H1 (cell line): ENCODE measurements around the gene ATE1. TPM values are rescaled to one million over a fixed set of nuclear protein-coding genes. Genes with fewer than 3 reads are reported as not detected.
"Not testable (repeated sequence)": the region's sequence is repeated elsewhere in the genome, so short reads cannot be mapped to it uniquely, and the experiment has no call there.

ENCODE experiments used
- CTCF ChIA-PET: fragments of 300-600 bp; sonication (Branson Sonifier 250); formaldehyde crosslinking; loops from one replicate; lab custom pipeline; 2021; ENCODE audit not compliant: partially characterized antibody; lab: Charles Lee
- POLR2A ChIA-PET: fragments of 300-600 bp; sonication (Branson Sonifier 250); formaldehyde crosslinking; loops from one replicate; lab custom pipeline; 2021; ENCODE audit warnings: inconsistent platforms; ENCODE audit not compliant: partially characterized antibody; lab: Charles Lee
- DNase-seq, 2 experiments: peaks; one replicate each; pipeline versions ENCODE4 v3.0.0 to v3.0.0-alpha.2; 2010 to 2022; ENCODE audit warnings: low spot score in 2 of 2, low read depth in 1 of 2, mixed read lengths in 1 of 2
- FAIRE-seq: peaks from 2 replicates; lab custom pipeline; 2011; peaks lifted over from hg19 to GRCh38; lab: Jason Lieb, UNC
- H2AFZ ChIP-seq: 2 replicates; pipeline ENCODE4 v1.8.1; 2012; ENCODE audit warnings: low read length, inconsistent platforms
- H2AK5ac ChIP-seq: 2 replicates; pipeline ENCODE4 v1.6.1; 2013; ENCODE audit warnings: low read depth, low read length
- H2BK120ac ChIP-seq: replicated peaks from 2 replicates; pipeline ENCODE3; 2013; ENCODE audit warnings: low read depth, low read length, inconsistent platforms
- H2BK12ac ChIP-seq: 2 replicates; pipeline ENCODE4 v1.6.1; 2013; ENCODE audit warnings: low read depth, low read length
- H2BK15ac ChIP-seq: 2 replicates; pipeline ENCODE4 v1.6.1; 2013; ENCODE audit warnings: low read length
- H2BK20ac ChIP-seq: 2 replicates; pipeline ENCODE4 v1.6.1; 2013; ENCODE audit warnings: low read length
- H2BK5ac ChIP-seq: 2 replicates; pipeline ENCODE4 v1.6.1; 2013; ENCODE audit warnings: low read depth, low read length
- H3K14ac ChIP-seq: 2 replicates; pipeline ENCODE4 v1.6.1; 2013; ENCODE audit warnings: inconsistent platforms; ENCODE audit not compliant: insufficient read length
- H3K18ac ChIP-seq: 2 replicates; pipeline ENCODE4 v1.6.1; 2013; ENCODE audit warnings: low read length; ENCODE audit errors: extremely low read depth
- H3K23ac ChIP-seq: 2 replicates; pipeline ENCODE4 v1.6.1; 2013; ENCODE audit warnings: inconsistent platforms; ENCODE audit not compliant: insufficient read length
- H3K23me2 ChIP-seq: 2 replicates; pipeline ENCODE4 v1.6.1; 2013; ENCODE audit warnings: low read depth, low read length
- H3K27ac ChIP-seq: 2 replicates; pipeline ENCODE4 v1.6.1; 2011; ENCODE audit warnings: low read depth, low read length, inconsistent platforms
- H3K27me3 ChIP-seq, 4 experiments: replicated peaks in 1 of 4; 1 replicate in 1 of 4; 2 replicates in 3 of 4; pipeline versions ENCODE4 v1.6.1 to v1.8.1; 2011 to 2013; ENCODE audit warnings: low read length in 3 of 4, mild to moderate bottlenecking in 3 of 4, inconsistent platforms in 2 of 4, mixed read lengths in 2 of 4, moderate library complexity in 1 of 4; ENCODE audit not compliant: control insufficient read depth in 3 of 4, insufficient read depth in 3 of 4; ENCODE audit errors: extremely low read depth in 1 of 4
- H3K36me3 ChIP-seq, 4 experiments: 2 replicates each; pipeline versions ENCODE4 v1.6.1 to v1.8.1; 2011 to 2013; ENCODE audit warnings: mild to moderate bottlenecking in 4 of 4, low read length in 3 of 4, moderate library complexity in 2 of 4, control low read depth in 1 of 4, inconsistent platforms in 1 of 4; ENCODE audit not compliant: insufficient read depth in 4 of 4, control insufficient read depth in 2 of 4
- H3K4ac ChIP-seq: replicated peaks from 2 replicates; pipeline ENCODE3; 2013; ENCODE audit warnings: low read length, low read depth, mixed read lengths, inconsistent platforms; ENCODE audit not compliant: insufficient read length
- H3K4me1 ChIP-seq, 4 experiments: replicated peaks in 1 of 4; 1 replicate in 1 of 4; 2 replicates in 3 of 4; pipeline versions ENCODE4 v1.6.1 to v1.8.1; 2011 to 2013; ENCODE audit warnings: low read length in 3 of 4, inconsistent platforms in 2 of 4, mixed read lengths in 1 of 4; ENCODE audit not compliant: insufficient read depth in 4 of 4, control insufficient read depth in 3 of 4
- H3K4me2 ChIP-seq, 2 experiments: 2 replicates each; pipeline versions ENCODE4 v1.6.1 to v1.8.1; 2011 to 2013; ENCODE audit warnings: low read depth in 2 of 2, low read length in 2 of 2, control low read depth in 1 of 2, inconsistent platforms in 1 of 2, mild to moderate bottlenecking in 1 of 2; ENCODE audit not compliant: insufficient read depth in 1 of 2
- H3K4me3 ChIP-seq, 4 experiments: fragments of 200-600, 300-600 bp in 1 of 4; sonication (generic), shearing (Covaris generic), sonication (Bioruptor Twin) in 1 of 4; 2 replicates each; pipeline versions ENCODE4 v1.5.1 to v1.8.1; 2011 to 2016; ENCODE audit warnings: low read length in 4 of 4, low read depth in 3 of 4, control low read depth in 2 of 4, inconsistent platforms in 2 of 4, mild to moderate bottlenecking in 2 of 4, mixed read lengths in 1 of 4, moderate library complexity in 1 of 4; ENCODE audit not compliant: insufficient read depth in 2 of 4; ENCODE audit errors: extremely low read depth in 1 of 4
- H3K56ac ChIP-seq: replicated peaks from 2 replicates; pipeline ENCODE3; 2013; ENCODE audit warnings: low read depth, mild to moderate bottlenecking, mixed read lengths, low read length, inconsistent platforms; ENCODE audit not compliant: insufficient read length
- H3K79me1 ChIP-seq: 2 replicates; pipeline ENCODE4 v1.6.1; 2013; ENCODE audit warnings: low read depth, low read length, control low read depth
- H3K79me2 ChIP-seq, 2 experiments: 2 replicates each; pipeline versions ENCODE4 v1.6.1 to v1.8.1; 2012 to 2013; ENCODE audit warnings: low read length in 2 of 2, mild to moderate bottlenecking in 2 of 2, inconsistent platforms in 1 of 2; ENCODE audit not compliant: insufficient read depth in 2 of 2, control insufficient read depth in 1 of 2
- H3K9ac ChIP-seq, 4 experiments: replicated peaks in 1 of 4; 1 replicate in 1 of 4; 2 replicates in 3 of 4; pipeline versions ENCODE4 v1.6.1 to v1.8.1; 2011 to 2013; ENCODE audit warnings: low read depth in 3 of 4, low read length in 3 of 4, control low read depth in 2 of 4, mild to moderate bottlenecking in 2 of 4, moderate library complexity in 2 of 4, inconsistent platforms in 1 of 4; ENCODE audit errors: extremely low read depth in 1 of 4
- H3K9me3 ChIP-seq, 2 experiments: 2 replicates each; pipeline versions ENCODE4 v1.6.1 to v1.8.1; 2012 to 2013; ENCODE audit warnings: mild to moderate bottlenecking in 2 of 2, moderate library complexity in 2 of 2, control low read depth in 1 of 2, inconsistent platforms in 1 of 2, low read depth in 1 of 2, low read length in 1 of 2, mixed read lengths in 1 of 2; ENCODE audit not compliant: insufficient read depth in 2 of 2
- H4K20me1 ChIP-seq, 2 experiments: replicated peaks in 1 of 2; 2 replicates each; pipeline versions ENCODE3 to v1.8.1; 2011 to 2013; ENCODE audit warnings: inconsistent platforms in 2 of 2, low read length in 2 of 2, mild to moderate bottlenecking in 1 of 2; ENCODE audit not compliant: insufficient read depth in 2 of 2, control insufficient read depth in 1 of 2
- H4K5ac ChIP-seq: 2 replicates; pipeline ENCODE4 v1.6.1; 2013; ENCODE audit warnings: low read length, low read depth, mixed read lengths, inconsistent platforms; ENCODE audit not compliant: insufficient read length
- H4K8ac ChIP-seq: 2 replicates; pipeline ENCODE4 v1.8.0; 2013; ENCODE audit warnings: mild to moderate bottlenecking, moderate library complexity, low read length, inconsistent platforms; ENCODE audit not compliant: insufficient read depth; ENCODE audit errors: extremely low read depth
- H4K91ac ChIP-seq: replicated peaks from 2 replicates; pipeline ENCODE3; 2013; ENCODE audit warnings: low read length, mixed read lengths, inconsistent platforms; ENCODE audit not compliant: insufficient read length
- WGBS, 2 experiments: shearing (Covaris generic) in 1 of 2; methylation state at CpG; one replicate each; pipeline versions ENCODE4 v1.1.6 to v1.1.7; 2013 to 2015; ENCODE audit warnings: low lambda C conversion rate in 2 of 2, mixed read lengths in 2 of 2, inconsistent platforms in 1 of 2, low coverage in 1 of 2, missing lambda C conversion rate in 1 of 2; ENCODE audit not compliant: insufficient replicate concordance in 2 of 2, insufficient coverage in 1 of 2, insufficient read length in 1 of 2; ENCODE audit errors: extremely low coverage in 1 of 2, missing lambda C conversion rate in 1 of 2; 5-methylcytosine and 5-hydroxymethylcytosine counted together
- polyA plus RNA-seq, 7 experiments: library from polyadenylated mRNA; depleted of rRNA in 3 of 7; stranded (reverse) in 5 of 7; unstranded in 2 of 7; fragments of >200 nt in 5 of 7; fragments of 200-250 nt in 2 of 7; gene quantifications; 1 replicate in 5 of 7; 2 replicates in 1 of 7; 4 replicates in 1 of 7; pipeline versions ENCODE4 v1.2.1 to v1.2.3, GENCODE V29; 2011 to 2013; ENCODE audit warnings: missing spikeins in 2 of 7, mixed read lengths in 2 of 7
- total RNA-seq: library from RNA; stranded (reverse); fragmentation: NEBNext Ultra II Directional; extraction: Animal tissue kit (Norgen Biotek cat#: 25700); gene quantifications from 2 replicates; pipeline ENCODE4 v1.2.1, GENCODE V29; 2021

ATE1 gene
- total and polyA plus RNA-seq, 2 of the 8 experiments (the other 6 are each of a cell fraction or from before 2014, with no cell fraction given): 8.8 to 26.9 TPM

- FAIRE-seq, H4K20me1 ChIP-seq, H4K91ac ChIP-seq, H3K23me2 ChIP-seq, H4K8ac ChIP-seq, H2BK5ac ChIP-seq, DNase-seq, H3K18ac ChIP-seq, H3K9ac ChIP-seq, H2AK5ac ChIP-seq, H3K79me1 ChIP-seq, H3K4me1 ChIP-seq, H2BK12ac ChIP-seq, H4K5ac ChIP-seq, H2AFZ ChIP-seq, H3K4me3 ChIP-seq, H3K27me3 ChIP-seq, H3K27ac ChIP-seq, H3K23ac ChIP-seq, H3K9me3 ChIP-seq, H3K4ac ChIP-seq, H2BK120ac ChIP-seq, H3K56ac ChIP-seq, H3K14ac ChIP-seq, H2BK15ac ChIP-seq, H3K4me2 ChIP-seq, H2BK20ac ChIP-seq: not testable (repeated sequence)
- WGBS, 2 experiments: 92% methylated on average over 8 of the region's 8 CpGs; no CpG with 5 or more reads in 1 of the 2 experiments
- peaks cover 6 to 61% (median 31%) of the 10 kb centered on the region in 4 experiments; a peak in 7 of 8 replicates for H3K36me3 ChIP-seq
- ChIA-PET POLR2A (interaction anchor here (0.9 to 2.1 kb wide), 3 partner anchors 10 to 41 kb away, joined by 3 to 6 read pairs (median 3); partner anchors contain the start of gene ATE1), CTCF (interaction anchor here (0.6 to 1.1 kb wide), 2 partner anchors 10 to 71 kb away, joined by 3 read pairs; no protein-coding TSS in a partner anchor)
- peaks cover 0 to 15% of the 10 kb centered on the region in 2 experiments; a peak in 2 of 4 replicates for H3K79me2 ChIP-seq
Measured at GRCh38 chr10:121969086-121969485, 41.3 kb upstream of the ATE1 start.
